ENCODE data around the gene MYO7A. TPM values are rescaled to one million over a fixed set of nuclear protein-coding genes. Genes with fewer than 3 reads are reported as not detected.

MYO7A gene
- total and polyA plus RNA-seq, 2 donors (not counting 1 experiment from before 2014, with no cell fraction given), result 0.03 to 0.07 TPM

- no peak overlapping the region for H3K4me2 ChIP-seq (replicated peaks; ENCODE audit: low read depth, low read length, poor library complexity, severe bottlenecking)
- CTCF ChIA-PET, result no interaction called here
- 96% methylated on average over 10 of the region's 10 CpGs for WGBS (ENCODE audit: insufficient coverage)
- Mint-ChIP-seq H3K27me3 (peaks cover 18% of the 10 kb centered on the region), H3K9me3 (ENCODE audit: insufficient read depth) (no peaks in the 10 kb centered on the region), H3K27ac (no peak overlapping the region), H3K4me3 (no peak overlapping the region), H3K4me1 (peaks cover 7% of the 10 kb centered on the region)
- intact Hi-C loops (cut with micrococcal nuclease), result no loop called here
- H3K9ac ChIP-seq (ENCODE audit: low read length), result no peak overlapping the region
- H3K36me3 ChIP-seq (replicated peaks in 1 of 2; ENCODE audit: control extremely low read depth in 1 of 2, control insufficient read depth in 1 of 2, extremely low read depth in 1 of 2, insufficient read depth in 2 of 2, low read length in 1 of 2), result no peaks in the 10 kb centered on the region
- POLR2A ChIA-PET, result no interaction called here
- H3K27me3 ChIP-seq (replicated peaks in 1 of 4; ENCODE audit: control extremely low read depth in 1 of 4, control insufficient read depth in 3 of 4, insufficient read depth in 4 of 4, low read length in 3 of 4), result peaks cover 0 to 11% (median 3%) of the 10 kb centered on the region in 4 experiments
- no peak for DNase-seq
- H2AFZ ChIP-seq (ENCODE audit: insufficient read depth, low read depth, low read length, poor library complexity, severe bottlenecking), result no peak overlapping the region
- TF ChIP-seq EZH2 (IDR thresholded peaks at IDR 0.05; ENCODE audit: borderline replicate concordance, insufficient read depth, low read depth, low read length, poor library complexity, severe bottlenecking) (no peak), CTCF (IDR thresholded peaks at IDR 0.05) (no peak)
- no peaks in the 10 kb centered on the region for H3K9me3 ChIP-seq (ENCODE audit: control extremely low read depth in 1 of 3, control insufficient read depth in 2 of 3, insufficient read depth in 1 of 3, low read length in 2 of 3)
- no peaks in the 10 kb centered on the region for H3K79me2 ChIP-seq (ENCODE audit: control insufficient read depth, insufficient read depth, low read length)
- ATAC-seq (ENCODE audit: low read depth), result no peak
- H3K4me3 ChIP-seq (ENCODE audit: control extremely low read depth in 1 of 5, extremely low read depth in 1 of 5, insufficient read depth in 1 of 5, low read depth in 2 of 5, low read length in 4 of 5), result no peak overlapping the region
- H3K27ac ChIP-seq (ENCODE audit: low read length in 2 of 2), result no peak overlapping the region
- H3K4me1 ChIP-seq (ENCODE audit: control insufficient read depth in 2 of 2, insufficient read depth in 2 of 2, low read length in 2 of 2), result peaks cover 0 to 10% of the 10 kb centered on the region in 2 donors
- no peaks in the 10 kb centered on the region for H4K20me1 ChIP-seq (ENCODE audit: control insufficient read depth, insufficient read depth, low read length, poor library complexity, severe bottlenecking)
These were observed 22.8 kb downstream of the MYO7A start for GRCh38 chr11:77150836-77151235.

GRCh38 chr11:77151804-77152509, 23.9 kb downstream of the MYO7A start:
- H3K4me1 Mint-ChIP-seq, result peaks cover 7% of the 10 kb centered on the region
- Histone ChIP-seq H3K9ac (ENCODE audit: low read length) (no peak overlapping the region), H2AFZ (ENCODE audit: insufficient read depth, low read depth, low read length, poor library complexity, severe bottlenecking) (no peak overlapping the region), H3K4me1 (ENCODE audit: control insufficient read depth in 2 of 2, insufficient read depth in 2 of 2, low read length in 2 of 2) (peaks cover 0 to 10% of the 10 kb centered on the region in 2 donors), H3K9me3 (ENCODE audit: control extremely low read depth in 1 of 3, control insufficient read depth in 2 of 3, insufficient read depth in 1 of 3, low read length in 2 of 3) (no peaks in the 10 kb centered on the region), H3K27me3 (replicated peaks in 1 of 4; ENCODE audit: control extremely low read depth in 1 of 4, control insufficient read depth in 3 of 4, insufficient read depth in 4 of 4, low read length in 3 of 4) (peaks cover 0 to 9% (median 3%) of the 10 kb centered on the region in 4 experiments), H4K20me1 (ENCODE audit: control insufficient read depth, insufficient read depth, low read length, poor library complexity, severe bottlenecking) (no peaks in the 10 kb centered on the region), H3K79me2 (ENCODE audit: control insufficient read depth, insufficient read depth, low read length) (no peaks in the 10 kb centered on the region), H3K36me3 (replicated peaks in 1 of 2; ENCODE audit: control extremely low read depth in 1 of 2, control insufficient read depth in 1 of 2, extremely low read depth in 1 of 2, insufficient read depth in 2 of 2, low read length in 1 of 2) (no peaks in the 10 kb centered on the region), H3K27ac (ENCODE audit: low read length in 2 of 2) (no peak overlapping the region), H3K4me3 (ENCODE audit: control extremely low read depth in 1 of 5, extremely low read depth in 1 of 5, insufficient read depth in 1 of 5, low read depth in 2 of 5, low read length in 4 of 5) (no peak overlapping the region), H3K4me2 (replicated peaks; ENCODE audit: low read depth, low read length, poor library complexity, severe bottlenecking) (no peak overlapping the region)
- WGBS (ENCODE audit: insufficient coverage), result 8% methylated on average over 7 of the region's 11 CpGs
- no peaks in the 10 kb centered on the region for H3K9me3 Mint-ChIP-seq (ENCODE audit: insufficient read depth)
- ATAC-seq (ENCODE audit: low read depth) (no peak), DNase-seq (no peak)
- no peak overlapping the region for H3K4me3 Mint-ChIP-seq
- peaks cover 13% of the 10 kb centered on the region for H3K27me3 Mint-ChIP-seq
- ChIA-PET CTCF (no interaction called here), POLR2A (no interaction called here)
- TF ChIP-seq CTCF (IDR thresholded peaks at IDR 0.05) (no peak), EZH2 (IDR thresholded peaks at IDR 0.05; ENCODE audit: borderline replicate concordance, insufficient read depth, low read depth, low read length, poor library complexity, severe bottlenecking) (no peak)
- no peak overlapping the region for H3K27ac Mint-ChIP-seq
- intact Hi-C loops (cut with micrococcal nuclease), result no loop called here
